GM18520 (cell line): Measurements from ENCODE around the gene KIAA1210.

Experiments
- ATAC-seq: cut with Tn5 transposase; IDR thresholded peaks from one replicate; pipeline ENCODE4 v1.9.1; 2021; ENCODE audit not compliant: unreplicated experiment

The KIAA1210 gene

GRCh38 chrX:119093991-119094735 is 33.4 kb downstream of the KIAA1210 start:
- ATAC-seq, result no peak

- no peak for ATAC-seq
Observed at GRCh38 chrX:119090627-119091026, 37.0 kb downstream of the KIAA1210 start.

GRCh38 chrX:119089619-119090018 is 38.0 kb downstream of the KIAA1210 start:
- ATAC-seq, result no peak

- ATAC-seq, result no peak
Observed at GRCh38 chrX:119087121-119087520, 40.5 kb downstream of the KIAA1210 start.

- ATAC-seq, result no peak
Observed at GRCh38 chrX:119084766-119085165, 42.8 kb downstream of the KIAA1210 start.

GRCh38 chrX:119082278-119082677 is 45.3 kb downstream of the KIAA1210 start:
- no peak for ATAC-seq

GRCh38 chrX:119075270-119076025 is 52.2 kb downstream of the KIAA1210 start:
- ATAC-seq, result no peak

- no peak for ATAC-seq
Observed at GRCh38 chrX:119073911-119074310, 53.7 kb downstream of the KIAA1210 start.

- ATAC-seq, result no peak
Observed at GRCh38 chrX:119073200-119073905, 54.3 kb downstream of the KIAA1210 start.

GRCh38 chrX:119072744-119073143 is 54.9 kb downstream of the KIAA1210 start, which contains the start of gene CT47C1:
Gene CT47C1, plus strand, starts transcription at chrX:119072993. Its CDS starts 233 bp downstream, at chrX:119073226.
- ATAC-seq, result no peak

- ATAC-seq, result no peak
Observed at GRCh38 chrX:119071381-119071780, 56.2 kb downstream of the KIAA1210 start.

- no peak for ATAC-seq
Observed at GRCh38 chrX:119069762-119070161, 57.9 kb downstream of the KIAA1210 start.

GRCh38 chrX:119069128-119069527 is 58.5 kb downstream of the KIAA1210 start:
- no peak for ATAC-seq

GRCh38 chrX:119067023-119067739 is 60.4 kb downstream of the KIAA1210 start:
- ATAC-seq, result no peak

- ATAC-seq, result no peak
Observed at GRCh38 chrX:119063428-119063827, 64.2 kb downstream of the KIAA1210 start.

GRCh38 chrX:119062750-119063374 is 64.8 kb downstream of the KIAA1210 start:
- no peak for ATAC-seq

GRCh38 chrX:119055687-119056086 is 71.9 kb downstream of the KIAA1210 start:
- no peak for ATAC-seq

- no peak for ATAC-seq
Observed at GRCh38 chrX:119045884-119046283, 81.7 kb downstream of the KIAA1210 start.

- no peak for ATAC-seq
Observed at GRCh38 chrX:119042996-119043395, 84.6 kb downstream of the KIAA1210 start.

GRCh38 chrX:119042040-119042439 is 85.6 kb downstream of the KIAA1210 start:
- no peak for ATAC-seq
